Keratinocyte (primary cell): Measurements from ENCODE around the gene DNAJB5. TPM values are rescaled to one million over a fixed set of nuclear protein-coding genes. Genes with fewer than 3 reads are reported as not detected.
"Not testable (repeated sequence)": the region's sequence is repeated elsewhere in the genome, so short reads cannot be mapped to it uniquely, and the experiment has no call there.

ENCODE experiments used
- DNase-seq: peaks from one replicate; pipeline ENCODE4 v3.0.0-alpha.2; 2011; ENCODE audit warnings: low read depth, missing footprints, low spot score
- FAIRE-seq: peaks from 2 replicates; lab custom pipeline; 2011; peaks lifted over from hg19 to GRCh38; lab: Jason Lieb, UNC
- H2AFZ ChIP-seq: 2 replicates; pipeline ENCODE4 v1.6.0; 2012; ENCODE audit warnings: low read length, control low read depth, inconsistent platforms; ENCODE audit not compliant: control insufficient read depth
- H3K27ac ChIP-seq: 2 replicates; pipeline ENCODE4 v1.5.1; 2011; ENCODE audit warnings: low read length; ENCODE audit not compliant: control insufficient read depth, insufficient read depth
- H3K27me3 ChIP-seq: 3 replicates; pipeline ENCODE4 v1.6.0; 2011; ENCODE audit warnings: low read length; ENCODE audit not compliant: control insufficient read depth, insufficient read depth; ENCODE audit errors: extremely low read depth
- H3K36me3 ChIP-seq, 2 experiments: 2 replicates in 1 of 2; 3 replicates in 1 of 2; pipeline ENCODE4 v1.5.1; 2011; ENCODE audit warnings: low read length in 2 of 2, mild to moderate bottlenecking in 1 of 2; ENCODE audit not compliant: control insufficient read depth in 2 of 2, insufficient read depth in 2 of 2; ENCODE audit errors: extremely low read depth in 1 of 2
- H3K4me1 ChIP-seq: 3 replicates; pipeline ENCODE4 v1.5.1; 2011; ENCODE audit warnings: low read length; ENCODE audit not compliant: control insufficient read depth, insufficient read depth; ENCODE audit errors: extremely low read depth
- H3K4me2 ChIP-seq: 3 replicates; pipeline ENCODE4 v1.6.0; 2011; ENCODE audit warnings: low read depth, low read length; ENCODE audit not compliant: control insufficient read depth, insufficient read depth; ENCODE audit errors: extremely low read depth
- H3K4me3 ChIP-seq, 3 experiments: fragments of 200-600 bp in 1 of 3; sonication (generic) in 1 of 3; 2 replicates in 2 of 3; 3 replicates in 1 of 3; pipeline ENCODE4 v1.5.1; 2011 to 2016; ENCODE audit warnings: low read length in 3 of 3, mild to moderate bottlenecking in 3 of 3, control low read depth in 2 of 3, inconsistent platforms in 1 of 3, low read depth in 1 of 3, mixed read lengths in 1 of 3, mixed run types in 1 of 3, moderate library complexity in 1 of 3; ENCODE audit not compliant: control insufficient read depth in 2 of 3, insufficient read depth in 2 of 3; ENCODE audit errors: extremely low read depth in 1 of 3
- H3K79me2 ChIP-seq: 2 replicates; pipeline ENCODE4 v1.6.0; 2012; ENCODE audit warnings: low read length; ENCODE audit not compliant: control insufficient read depth, insufficient read depth
- H3K9ac ChIP-seq: 3 replicates; pipeline ENCODE4 v1.6.0; 2011; ENCODE audit warnings: low read length; ENCODE audit not compliant: control insufficient read depth, insufficient read depth; ENCODE audit errors: extremely low read depth
- H3K9me1 ChIP-seq: 3 replicates; pipeline ENCODE4 v1.6.0; 2011; ENCODE audit warnings: low read length; ENCODE audit not compliant: control insufficient read depth, insufficient read depth; ENCODE audit errors: extremely low read depth
- H3K9me3 ChIP-seq: 2 replicates; pipeline ENCODE4 v1.5.1; 2012; ENCODE audit warnings: low read depth, low read length; ENCODE audit not compliant: control insufficient read depth
- H4K20me1 ChIP-seq: 3 replicates; pipeline ENCODE4 v1.6.0; 2011; ENCODE audit warnings: low read length; ENCODE audit not compliant: control insufficient read depth, insufficient read depth; ENCODE audit errors: extremely low read depth
- EZH2 ChIP-seq: IDR thresholded peaks from one replicate; pipeline ENCODE4 v1.6.1; 2012; ENCODE audit warnings: inconsistent platforms, mild to moderate bottlenecking, low read length, moderate library complexity
- dilution Hi-C: fragments of 300-500 bp; cut with MboI; formaldehyde crosslinking; loops from one replicate; pipeline ENCODE4 v1.7.0; 2020; ENCODE audit warnings: low sequenced_read_pairs; ENCODE audit not compliant: extremely low pct_ligation_motif_present
- polyA plus RNA-seq, 5 experiments: library from polyadenylated mRNA; depleted of rRNA in 3 of 5; stranded (reverse) in 3 of 5; stranded (forward) in 1 of 5; unstranded in 1 of 5; fragments of >200 nt; gene quantifications; 1 replicate in 1 of 5; 2 replicates in 3 of 5; 3 replicates in 1 of 5; pipeline versions ENCODE4 v1.2.1 to v1.2.3, GENCODE V29; 2011 to 2012; ENCODE audit warnings: missing spikeins in 2 of 5, low read depth in 1 of 5, low replicate concordance in 1 of 5
- TF ChIP-seq, protein P1 (sequence below), 3 experiments: IDR thresholded peaks in 1 of 3; conservative IDR thresholded peaks in 1 of 3; optimal IDR thresholded peaks in 1 of 3; 2 replicates in 2 of 3; 3 replicates in 1 of 3; pipeline versions ENCODE3 to v1.5.1; 2011; ENCODE audit warnings: low read length in 3 of 3, mild to moderate bottlenecking in 3 of 3, moderate library complexity in 2 of 3, control low read depth in 1 of 3, inconsistent platforms in 1 of 3; ENCODE audit not compliant: insufficient read depth in 2 of 3; ENCODE audit errors: extremely low read depth in 1 of 3

Gene DNAJB5
- polyA plus RNA-seq, 1 donor (not counting 4 experiments of a cell fraction or from before 2014, with no cell fraction given), result 2.4 TPM

GRCh38 chr9:35010351-35010958 is 20.9 kb downstream of the DNAJB5 start:
- no peaks in the 10 kb centered on the region for H3K9me1 ChIP-seq
- H3K27me3 ChIP-seq, result no peaks in the 10 kb centered on the region
- H3K79me2 ChIP-seq, result no peaks in the 10 kb centered on the region
- peaks cover 1% of the 10 kb centered on the region for H3K9me3 ChIP-seq
- no peaks in the 10 kb centered on the region for H3K4me1 ChIP-seq
- H2AFZ ChIP-seq, result no peak overlapping the region
- H3K36me3 ChIP-seq, result peaks cover 0 to 3% of the 10 kb centered on the region in 2 experiments
- no peaks in the 10 kb centered on the region for H4K20me1 ChIP-seq
- H3K9ac ChIP-seq, result no peak overlapping the region
- H3K27ac ChIP-seq, result no peak overlapping the region
- FAIRE-seq (no peak), DNase-seq (no peak)
- no peak overlapping the region for H3K4me2 ChIP-seq
- TF ChIP-seq, protein P1, sequence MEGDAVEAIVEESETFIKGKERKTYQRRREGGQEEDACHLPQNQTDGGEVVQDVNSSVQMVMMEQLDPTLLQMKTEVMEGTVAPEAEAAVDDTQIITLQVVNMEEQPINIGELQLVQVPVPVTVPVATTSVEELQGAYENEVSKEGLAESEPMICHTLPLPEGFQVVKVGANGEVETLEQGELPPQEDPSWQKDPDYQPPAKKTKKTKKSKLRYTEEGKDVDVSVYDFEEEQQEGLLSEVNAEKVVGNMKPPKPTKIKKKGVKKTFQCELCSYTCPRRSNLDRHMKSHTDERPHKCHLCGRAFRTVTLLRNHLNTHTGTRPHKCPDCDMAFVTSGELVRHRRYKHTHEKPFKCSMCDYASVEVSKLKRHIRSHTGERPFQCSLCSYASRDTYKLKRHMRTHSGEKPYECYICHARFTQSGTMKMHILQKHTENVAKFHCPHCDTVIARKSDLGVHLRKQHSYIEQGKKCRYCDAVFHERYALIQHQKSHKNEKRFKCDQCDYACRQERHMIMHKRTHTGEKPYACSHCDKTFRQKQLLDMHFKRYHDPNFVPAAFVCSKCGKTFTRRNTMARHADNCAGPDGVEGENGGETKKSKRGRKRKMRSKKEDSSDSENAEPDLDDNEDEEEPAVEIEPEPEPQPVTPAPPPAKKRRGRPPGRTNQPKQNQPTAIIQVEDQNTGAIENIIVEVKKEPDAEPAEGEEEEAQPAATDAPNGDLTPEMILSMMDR (optimal IDR thresholded peaks at IDR 0.05 in 1 of 3, IDR thresholded peaks at IDR 0.05 in 1 of 3, conservative IDR thresholded peaks at IDR 0.05 in 1 of 3; ENCODE audit: extremely low read depth in 1 of 3, insufficient read depth in 2 of 3, low read length in 3 of 3), result no peak
- TF ChIP-seq EZH2, result no peak
- dilution Hi-C loops, result no loop called here
- no peak overlapping the region for H3K4me3 ChIP-seq

- DNase-seq (no peak), FAIRE-seq (no peak)
- Histone ChIP-seq H3K9me3 (peaks cover 1% of the 10 kb centered on the region), H3K27ac (no peak overlapping the region), H3K27me3 (no peaks in the 10 kb centered on the region), H3K9me1 (no peaks in the 10 kb centered on the region), H4K20me1 (no peaks in the 10 kb centered on the region), H3K9ac (no peak overlapping the region), H3K4me1 (no peaks in the 10 kb centered on the region), H3K4me3 (no peak overlapping the region), H3K36me3 (peaks cover 0 to 4% of the 10 kb centered on the region in 2 experiments), H2AFZ (no peak overlapping the region), H3K79me2 (no peaks in the 10 kb centered on the region), H3K4me2 (no peak overlapping the region)
- dilution Hi-C loops, result no loop called here
- TF ChIP-seq EZH2, result no peak
- TF ChIP-seq, protein P1 (optimal IDR thresholded peaks at IDR 0.05 in 1 of 3, IDR thresholded peaks at IDR 0.05 in 1 of 3, conservative IDR thresholded peaks at IDR 0.05 in 1 of 3; ENCODE audit: extremely low read depth in 1 of 3, insufficient read depth in 2 of 3, low read length in 3 of 3), result no peak
Measured at GRCh38 chr9:35014517-35014916, 25.0 kb downstream of the DNAJB5 start.

DNA sequence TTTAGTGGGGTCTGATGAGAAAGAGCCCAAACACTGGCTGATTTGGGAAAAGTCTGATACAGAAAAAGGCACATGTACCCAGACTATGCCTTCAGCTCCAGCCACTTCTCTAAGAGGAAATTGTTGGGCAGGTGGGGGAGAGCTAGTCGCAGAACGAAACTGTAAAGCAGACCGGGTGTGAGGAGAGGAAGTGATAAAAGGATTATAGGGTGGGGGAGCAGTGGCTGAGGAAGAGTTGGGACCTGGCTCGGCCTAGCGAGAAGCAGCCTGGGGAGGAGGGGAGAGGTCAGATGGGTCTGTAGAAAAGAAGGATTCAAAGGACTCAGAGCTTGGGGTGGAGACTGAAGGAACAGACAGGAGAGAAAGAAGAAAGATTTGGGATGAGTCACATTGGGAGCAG is 33.9 kb downstream of the DNAJB5 start:
- dilution Hi-C loops, H3K4me3 ChIP-seq, H3K36me3 ChIP-seq, DNase-seq, H3K79me2 ChIP-seq, H3K27me3 ChIP-seq, H4K20me1 ChIP-seq, H2AFZ ChIP-seq, H3K9me1 ChIP-seq, FAIRE-seq, H3K4me2 ChIP-seq, H3K9ac ChIP-seq, H3K27ac ChIP-seq, H3K9me3 ChIP-seq: not testable (repeated sequence)
- peaks cover 23% of the 10 kb centered on the region for H3K4me1 ChIP-seq
